ENCODE measurements around the gene ABCD2.
"Not testable (repeated sequence)": the region's sequence is repeated elsewhere in the genome, so short reads cannot be mapped to it uniquely, and the experiment has no call there.

The ABCD2 gene

GRCh38 chr12:39571351-39571750, 48.3 kb downstream of the ABCD2 start:
- TF ChIP-seq CTCF (IDR thresholded peaks at IDR 0.05; ENCODE audit: insufficient read depth, low read depth, low read length, missing control alignments): no peak
- DNase-seq (ENCODE audit: low read depth): no peak

GRCh38 chr12:39553476-39553875, 66.1 kb downstream of the ABCD2 start:
- H3K4me3 ChIP-seq (ENCODE audit: low read depth, low read length): no peak overlapping the region
- no peak for DNase-seq (ENCODE audit: low read depth)
- TF ChIP-seq CTCF (IDR thresholded peaks at IDR 0.05; ENCODE audit: insufficient read depth, low read depth, low read length, missing control alignments): no peak

More at GRCh38 chr12:39571351-39571750, 48.3 kb downstream of the ABCD2 start:
- H3K4me3 ChIP-seq (ENCODE audit: low read depth, low read length): no peak overlapping the region

GRCh38 chr12:39544211-39544610, 75.4 kb downstream of the ABCD2 start:
- H3K4me3 ChIP-seq (ENCODE audit: low read depth, low read length); DNase-seq (ENCODE audit: low read depth): not testable (repeated sequence)

- no peak for DNase-seq (ENCODE audit: low read depth)
- TF ChIP-seq CTCF (IDR thresholded peaks at IDR 0.05; ENCODE audit: insufficient read depth, low read depth, low read length, missing control alignments): no peak
- no peak overlapping the region for H3K4me3 ChIP-seq (ENCODE audit: low read depth, low read length)
These were observed 78.1 kb downstream of the ABCD2 start for GRCh38 chr12:39541471-39541870.

GRCh38 chr12:39538679-39539104, 80.9 kb downstream of the ABCD2 start:
- H3K4me3 ChIP-seq (ENCODE audit: low read depth, low read length): no peak overlapping the region
- TF ChIP-seq CTCF (IDR thresholded peaks at IDR 0.05; ENCODE audit: insufficient read depth, low read depth, low read length, missing control alignments): no peak
- DNase-seq (ENCODE audit: low read depth): no peak

- H3K4me3 ChIP-seq (ENCODE audit: low read depth, low read length): no peak overlapping the region
- TF ChIP-seq CTCF (IDR thresholded peaks at IDR 0.05; ENCODE audit: insufficient read depth, low read depth, low read length, missing control alignments): no peak
- DNase-seq (ENCODE audit: low read depth): no peak
These were observed 85.7 kb downstream of the ABCD2 start for GRCh38 chr12:39533951-39534350.

GRCh38 chr12:39532448-39532847, 87.2 kb downstream of the ABCD2 start:
- no peak for TF ChIP-seq CTCF (IDR thresholded peaks at IDR 0.05; ENCODE audit: insufficient read depth, low read depth, low read length, missing control alignments)
- DNase-seq (ENCODE audit: low read depth): no peak
- H3K4me3 ChIP-seq (ENCODE audit: low read depth, low read length): no peak overlapping the region

All from GM12865 (cell line).